ENCODE results near the gene TTC23L.

GRCh38 chr5:34791761-34792244 is 47.2 kb upstream of the TTC23L start:
- TF ChIP-seq CTCF (IDR thresholded peaks at IDR 0.05): no peak
- no peak for TF ChIP-seq POLR2A (IDR thresholded peaks at IDR 0.05)
